ENCODE measurements around the gene SDHC.
A peak's percentile ranks its signal among the peaks of the same experiment; 100 is the strongest.

The SDHC gene

GRCh38 chr1:161335796-161336195 lies 21.6 kb downstream of the SDHC start:
- FAIRE-seq = no peak
- DNase-seq (ENCODE audit: insufficient read length, low spot score) = no peak
- no peak for TF ChIP-seq CTCF (IDR thresholded peaks at IDR 0.05; ENCODE audit: insufficient read depth, missing control alignments)

DNA sequence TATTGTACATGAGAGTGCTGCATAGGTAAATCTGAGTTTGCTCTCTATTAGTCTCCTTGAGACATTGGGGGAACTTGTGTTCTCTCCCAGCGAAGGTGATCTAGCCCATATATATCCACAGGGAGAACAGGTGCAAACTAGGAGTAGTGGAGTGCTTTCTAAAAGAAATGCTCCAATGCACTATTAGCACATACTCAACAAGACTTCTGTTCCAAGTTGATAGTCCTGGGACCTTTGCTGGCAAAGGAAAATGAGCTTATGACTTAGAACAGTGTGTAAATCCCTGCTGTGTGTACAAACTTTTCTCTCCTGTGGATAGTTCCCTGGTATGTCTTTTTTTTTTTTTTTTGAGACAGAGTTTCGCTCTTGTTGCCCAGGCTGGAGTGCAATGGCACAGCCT lies 28.0 kb downstream of the SDHC start:
- DNase-seq (ENCODE audit: insufficient read length, low spot score) = no peak
- peak; percentile 48 for FAIRE-seq
- TF ChIP-seq CTCF (IDR thresholded peaks at IDR 0.05; ENCODE audit: insufficient read depth, missing control alignments) = no peak

DNA sequence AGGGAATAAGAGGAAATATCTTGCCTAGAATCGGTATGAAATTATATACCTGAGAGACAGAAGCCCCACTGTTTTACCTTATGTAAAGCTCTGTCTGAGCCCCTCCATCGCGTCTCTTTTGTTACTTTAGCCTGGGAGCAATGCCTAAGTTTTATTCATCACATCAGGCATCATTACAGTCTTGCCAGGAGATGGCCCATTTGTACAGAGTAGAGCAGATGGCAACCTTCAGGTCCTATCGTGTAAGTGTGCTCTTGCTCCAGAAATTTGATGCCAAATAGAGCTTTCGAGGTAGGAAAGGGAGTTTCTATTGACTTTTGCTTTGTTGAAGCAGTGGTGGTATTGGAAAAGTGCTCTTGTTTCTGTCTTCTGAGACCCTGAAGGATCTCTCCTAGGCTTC lies 28.6 kb downstream of the SDHC start:
- FAIRE-seq (no peak), DNase-seq (ENCODE audit: insufficient read length, low spot score) (no peak)
- no peak for TF ChIP-seq CTCF (IDR thresholded peaks at IDR 0.05; ENCODE audit: insufficient read depth, missing control alignments)

- FAIRE-seq = peak; percentile 80
- no peak for DNase-seq (ENCODE audit: insufficient read length, low spot score)
- no peak for TF ChIP-seq CTCF (IDR thresholded peaks at IDR 0.05; ENCODE audit: insufficient read depth, missing control alignments)
Measured at GRCh38 chr1:161350671-161351070, 36.5 kb downstream of the SDHC start.

GRCh38 chr1:161351482-161351881 lies 37.3 kb downstream of the SDHC start:
- FAIRE-seq = peak; percentile 63
- no peak for DNase-seq (ENCODE audit: insufficient read length, low spot score)
- no peak for TF ChIP-seq CTCF (IDR thresholded peaks at IDR 0.05; ENCODE audit: insufficient read depth, missing control alignments)

GRCh38 chr1:161357073-161357472 lies 42.9 kb downstream of the SDHC start:
- FAIRE-seq (no peak), DNase-seq (ENCODE audit: insufficient read length, low spot score) (no peak)
- no peak for TF ChIP-seq CTCF (IDR thresholded peaks at IDR 0.05; ENCODE audit: insufficient read depth, missing control alignments)

- no peak for FAIRE-seq
- no peak for DNase-seq (ENCODE audit: insufficient read length, low spot score)
- TF ChIP-seq CTCF (IDR thresholded peaks at IDR 0.05; ENCODE audit: insufficient read depth, missing control alignments) = no peak
Measured at GRCh38 chr1:161359291-161359690, 45.1 kb downstream of the SDHC start.

All from D721Med (cell line).